ENCODE measurements around the gene RANBP9. TPM values are rescaled to one million over a fixed set of nuclear protein-coding genes. Genes with fewer than 3 reads are reported as not detected.
A peak's percentile ranks its signal among the peaks of the same experiment; 100 is the strongest.

The RANBP9 gene
- total and polyA plus RNA-seq, 9 of the 15 experiments (the other 6 are each of a cell fraction or from before 2014, with no cell fraction given): 27.5 to 130 (median 61.5) TPM

DNA sequence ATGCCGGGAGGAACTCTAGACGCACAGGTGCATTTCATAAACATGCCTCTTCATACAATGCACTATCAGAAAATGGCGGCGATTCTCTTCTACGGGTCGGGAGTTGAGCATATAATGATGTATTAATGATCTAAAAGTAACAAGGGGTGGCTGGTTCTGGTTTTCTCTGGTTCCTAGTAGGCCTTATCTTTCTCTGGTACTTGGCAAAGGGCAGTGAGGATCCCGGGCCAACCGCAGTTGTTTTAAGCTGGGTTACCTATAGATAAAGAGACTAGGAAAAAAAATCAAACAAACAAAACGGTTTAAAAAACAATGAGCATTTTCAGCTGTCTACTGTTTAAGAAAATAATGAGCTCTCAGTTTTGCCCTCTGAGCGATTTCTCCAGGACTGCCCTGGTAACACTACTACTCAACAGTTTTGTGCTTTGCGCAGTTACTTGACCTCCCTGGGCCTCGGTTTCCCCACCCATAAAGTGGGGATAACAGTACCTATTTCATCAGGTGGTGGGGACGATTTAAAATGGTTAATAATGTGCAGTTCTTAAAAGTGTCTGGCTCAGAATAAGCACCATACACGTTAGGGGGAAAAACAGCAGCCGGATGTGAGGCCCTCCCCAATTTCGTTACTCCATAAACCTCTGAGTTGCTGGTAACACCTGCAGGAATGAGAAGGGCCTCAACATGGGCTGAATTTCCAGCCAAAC lies 138.5 kb downstream of the RANBP9 start:
- no peaks in the 10 kb centered on the region for H3K9me1 ChIP-seq (ENCODE audit: control insufficient read depth, insufficient read depth, low read length)
- FAIRE-seq: no peak
- in situ Hi-C loops (cut with MboI): no loop called here
- 57% methylated on average over 16 of the region's 16 CpGs for WGBS (ENCODE audit: insufficient coverage, low coverage, missing lambda C conversion rate)
- peaks cover 4% of the 10 kb centered on the region for H3K9me3 ChIP-seq (replicated peaks; ENCODE audit: control insufficient read depth, insufficient read depth, low read depth, low read length)
- H3K4me3 ChIP-seq: peak overlapping the region; percentile 56; the same call in 1 of the 2 replicates
- ChIA-PET CTCF (ENCODE audit: low intra/inter-chr PET ratio) (interaction anchor here (0.5 kb wide), 1 partner anchor 141 kb away, joined by 3 read pairs; no protein-coding TSS in a partner anchor), POLR2A (interaction anchor here (0.8 to 1.0 kb wide), 3 partner anchors 17 to 212 kb away, joined by 3 to 4 read pairs (median 3); no protein-coding TSS in a partner anchor)
- H4K20me1 ChIP-seq (replicated peaks; ENCODE audit: control insufficient read depth, insufficient read depth, low read length): no peaks in the 10 kb centered on the region
- BruUV-seq (replicated peaks): no TSS peak
- H3K36me3 ChIP-seq (ENCODE audit: control insufficient read depth, insufficient read depth, low read length): no peaks in the 10 kb centered on the region
- peak overlapping the region; percentile 83 to 90; a peak in 3 of 4 replicates for H3K9ac ChIP-seq (ENCODE audit: insufficient read depth in 1 of 2, low read depth in 2 of 2, low read length in 2 of 2)
- H3K27me3 ChIP-seq (ENCODE audit: control insufficient read depth in 2 of 2, insufficient read depth in 2 of 2, low read length in 2 of 2): no peaks in the 10 kb centered on the region; a peak in 1 of 5 replicates
- peak overlapping the region; percentile 97 for H2AFZ ChIP-seq (ENCODE audit: low read depth, low read length)
- no peak for ATAC-seq
- H3K79me2 ChIP-seq (ENCODE audit: control insufficient read depth, insufficient read depth, low read length): peaks cover 19% of the 10 kb centered on the region
- H3K27ac ChIP-seq (ENCODE audit: extremely low read depth, low read depth, low read length): peak overlapping the region; percentile 87
- intact Hi-C loops (cut with micrococcal nuclease): loop anchor here (10.0 kb wide), 3 partner anchors 238 to 502 kb away; no protein-coding TSS in a partner anchor
- DNase-seq (ENCODE audit: extremely low read depth in 1 of 4, low spot score in 3 of 4): no peak
- peaks cover 17 to 20% of the 10 kb centered on the region in 2 experiments for H3K4me1 ChIP-seq (replicated peaks in 1 of 2; ENCODE audit: control insufficient read depth in 2 of 2, insufficient read depth in 2 of 2, low read length in 2 of 2)
- peak overlapping the region; percentile 90 for H3K4me2 ChIP-seq (ENCODE audit: insufficient read depth, low read length)
- TF ChIP-seq BRD4 (IDR thresholded peaks at IDR 0.05) (0 out of 2 replicates have a peak, but pooled peaks have one; percentile 26), ELF1 (tag; IDR thresholded peaks at IDR 0.05) (no peak), MTA3 (IDR thresholded peaks at IDR 0.05; ENCODE audit: borderline replicate concordance) (no peak), ZSCAN29 (IDR thresholded peaks at IDR 0.05) (no peak), RBM34 (IDR thresholded peaks at IDR 0.05; ENCODE audit: borderline replicate concordance, insufficient read depth, low read length) (no peak), SMARCC2 (IDR thresholded peaks at IDR 0.05; ENCODE audit: low read depth) (no peak), SOX6 (IDR thresholded peaks at IDR 0.05) (no peak), KAT7 (CRISPR knock-in tag; IDR thresholded peaks at IDR 0.05; ENCODE audit: borderline replicate concordance) (no peak), KDM5B (IDR thresholded peaks at IDR 0.05; ENCODE audit: insufficient replicate concordance, low read depth, low read length) (peak; percentile 37), SMARCE1 (IDR thresholded peaks at IDR 0.05) (no peak), TCFL5 (CRISPR knock-in tag; conservative IDR thresholded peaks at IDR 0.05) (no peak)
- TF ChIP-seq, protein P1, sequence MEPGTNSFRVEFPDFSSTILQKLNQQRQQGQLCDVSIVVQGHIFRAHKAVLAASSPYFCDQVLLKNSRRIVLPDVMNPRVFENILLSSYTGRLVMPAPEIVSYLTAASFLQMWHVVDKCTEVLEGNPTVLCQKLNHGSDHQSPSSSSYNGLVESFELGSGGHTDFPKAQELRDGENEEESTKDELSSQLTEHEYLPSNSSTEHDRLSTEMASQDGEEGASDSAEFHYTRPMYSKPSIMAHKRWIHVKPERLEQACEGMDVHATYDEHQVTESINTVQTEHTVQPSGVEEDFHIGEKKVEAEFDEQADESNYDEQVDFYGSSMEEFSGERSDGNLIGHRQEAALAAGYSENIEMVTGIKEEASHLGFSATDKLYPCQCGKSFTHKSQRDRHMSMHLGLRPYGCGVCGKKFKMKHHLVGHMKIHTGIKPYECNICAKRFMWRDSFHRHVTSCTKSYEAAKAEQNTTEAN (CRISPR knock-in tag; IDR thresholded peaks at IDR 0.05): no peak
- TF ChIP-seq, protein P2, sequence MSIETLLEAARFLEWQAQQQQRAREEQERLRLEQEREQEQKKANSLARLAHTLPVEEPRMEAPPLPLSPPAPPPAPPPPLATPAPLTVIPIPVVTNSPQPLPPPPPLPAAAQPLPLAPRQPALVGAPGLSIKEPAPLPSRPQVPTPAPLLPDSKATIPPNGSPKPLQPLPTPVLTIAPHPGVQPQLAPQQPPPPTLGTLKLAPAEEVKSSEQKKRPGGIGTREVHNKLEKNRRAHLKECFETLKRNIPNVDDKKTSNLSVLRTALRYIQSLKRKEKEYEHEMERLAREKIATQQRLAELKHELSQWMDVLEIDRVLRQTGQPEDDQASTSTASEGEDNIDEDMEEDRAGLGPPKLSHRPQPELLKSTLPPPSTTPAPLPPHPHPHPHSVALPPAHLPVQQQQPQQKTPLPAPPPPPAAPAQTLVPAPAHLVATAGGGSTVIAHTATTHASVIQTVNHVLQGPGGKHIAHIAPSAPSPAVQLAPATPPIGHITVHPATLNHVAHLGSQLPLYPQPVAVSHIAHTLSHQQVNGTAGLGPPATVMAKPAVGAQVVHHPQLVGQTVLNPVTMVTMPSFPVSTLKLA (conservative IDR thresholded peaks at IDR 0.05): no peak
- TF ChIP-seq, protein P3, sequence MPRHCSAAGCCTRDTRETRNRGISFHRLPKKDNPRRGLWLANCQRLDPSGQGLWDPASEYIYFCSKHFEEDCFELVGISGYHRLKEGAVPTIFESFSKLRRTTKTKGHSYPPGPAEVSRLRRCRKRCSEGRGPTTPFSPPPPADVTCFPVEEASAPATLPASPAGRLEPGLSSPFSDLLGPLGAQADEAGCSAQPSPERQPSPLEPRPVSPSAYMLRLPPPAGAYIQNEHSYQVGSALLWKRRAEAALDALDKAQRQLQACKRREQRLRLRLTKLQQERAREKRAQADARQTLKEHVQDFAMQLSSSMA (CRISPR knock-in tag; IDR thresholded peaks at IDR 0.05): no peak
- TF ChIP-seq, protein P4, sequence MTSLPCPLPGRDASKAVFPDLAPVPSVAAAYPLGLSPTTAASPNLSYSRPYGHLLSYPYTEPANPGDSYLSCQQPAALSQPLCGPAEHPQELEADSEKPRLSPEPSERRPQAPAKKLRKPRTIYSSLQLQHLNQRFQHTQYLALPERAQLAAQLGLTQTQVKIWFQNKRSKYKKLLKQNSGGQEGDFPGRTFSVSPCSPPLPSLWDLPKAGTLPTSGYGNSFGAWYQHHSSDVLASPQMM (CRISPR knock-in tag; IDR thresholded peaks at IDR 0.05): no peak

Data from K562 (cell line).